ENCODE measurements around the gene MCM3.
A peak's percentile ranks its signal among the peaks of the same experiment; 100 is the strongest.

Gene MCM3

DNA sequence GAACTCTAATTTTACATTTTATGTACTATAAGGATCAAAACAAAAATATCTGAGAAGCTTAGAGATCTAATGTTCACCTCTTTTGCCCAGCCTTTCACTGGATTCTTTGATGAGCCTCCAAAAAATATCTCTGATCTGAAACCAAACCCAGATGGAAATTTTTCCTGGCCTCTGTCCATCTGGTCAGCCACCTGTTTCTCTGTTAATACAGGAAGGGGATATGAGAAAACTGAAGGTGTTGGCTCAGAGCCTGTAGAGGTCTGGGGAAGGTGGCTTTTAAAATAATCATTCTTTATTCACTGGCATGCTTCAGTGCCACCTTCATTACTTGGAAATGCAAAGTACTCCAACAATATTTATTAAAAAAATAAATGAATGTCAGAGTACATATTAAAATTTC is 8.5 kb upstream of the MCM3 start:
- no peak overlapping the region for H3K4me3 ChIP-seq (ENCODE audit: low read depth, low read length)
- no peak for DNase-seq (ENCODE audit: low read depth, low spot score)
- TF ChIP-seq, protein P1, sequence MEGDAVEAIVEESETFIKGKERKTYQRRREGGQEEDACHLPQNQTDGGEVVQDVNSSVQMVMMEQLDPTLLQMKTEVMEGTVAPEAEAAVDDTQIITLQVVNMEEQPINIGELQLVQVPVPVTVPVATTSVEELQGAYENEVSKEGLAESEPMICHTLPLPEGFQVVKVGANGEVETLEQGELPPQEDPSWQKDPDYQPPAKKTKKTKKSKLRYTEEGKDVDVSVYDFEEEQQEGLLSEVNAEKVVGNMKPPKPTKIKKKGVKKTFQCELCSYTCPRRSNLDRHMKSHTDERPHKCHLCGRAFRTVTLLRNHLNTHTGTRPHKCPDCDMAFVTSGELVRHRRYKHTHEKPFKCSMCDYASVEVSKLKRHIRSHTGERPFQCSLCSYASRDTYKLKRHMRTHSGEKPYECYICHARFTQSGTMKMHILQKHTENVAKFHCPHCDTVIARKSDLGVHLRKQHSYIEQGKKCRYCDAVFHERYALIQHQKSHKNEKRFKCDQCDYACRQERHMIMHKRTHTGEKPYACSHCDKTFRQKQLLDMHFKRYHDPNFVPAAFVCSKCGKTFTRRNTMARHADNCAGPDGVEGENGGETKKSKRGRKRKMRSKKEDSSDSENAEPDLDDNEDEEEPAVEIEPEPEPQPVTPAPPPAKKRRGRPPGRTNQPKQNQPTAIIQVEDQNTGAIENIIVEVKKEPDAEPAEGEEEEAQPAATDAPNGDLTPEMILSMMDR (IDR thresholded peaks at IDR 0.05; ENCODE audit: insufficient read depth, low read length, missing control alignments), result no peak
- ChIA-PET POLR2A (no interaction called here), CTCF (interaction anchor here (1.1 to 1.8 kb wide), 3 partner anchors 11 to 107 kb away, joined by 3 to 6 read pairs (median 3); no protein-coding TSS in a partner anchor)

DNA sequence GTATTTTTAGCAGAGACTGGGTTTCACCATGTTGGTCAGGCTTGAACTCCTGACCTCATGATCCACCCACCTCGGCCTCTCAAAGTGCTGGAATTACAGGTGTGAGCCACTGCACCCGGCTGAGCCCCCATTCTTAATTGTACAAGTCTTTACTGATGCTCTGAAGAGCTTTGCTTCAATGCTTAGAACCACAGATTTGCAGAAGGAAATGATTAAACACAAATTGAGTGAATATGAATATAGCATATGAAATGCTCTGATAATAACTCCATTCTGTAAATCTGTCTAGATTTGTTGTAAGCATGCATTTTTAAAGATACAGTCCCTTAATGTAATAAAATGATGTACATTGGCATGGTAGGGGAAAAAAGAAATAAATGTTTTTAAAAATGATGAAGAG is 4.3 kb upstream of the MCM3 start:
- CTCF ChIA-PET, result interaction anchor here (0.9 to 10.0 kb wide), 4 partner anchors 11 to 372 kb away, joined by 3 to 299 read pairs (median 4); no protein-coding TSS in a partner anchor
- POLR2A ChIA-PET, result no interaction called here
- DNase-seq (ENCODE audit: low read depth, low spot score), result no peak
- H3K4me3 ChIP-seq (ENCODE audit: low read depth, low read length), result no peak overlapping the region
- TF ChIP-seq, protein P1 (IDR thresholded peaks at IDR 0.05; ENCODE audit: insufficient read depth, low read length, missing control alignments), result no peak

DNA sequence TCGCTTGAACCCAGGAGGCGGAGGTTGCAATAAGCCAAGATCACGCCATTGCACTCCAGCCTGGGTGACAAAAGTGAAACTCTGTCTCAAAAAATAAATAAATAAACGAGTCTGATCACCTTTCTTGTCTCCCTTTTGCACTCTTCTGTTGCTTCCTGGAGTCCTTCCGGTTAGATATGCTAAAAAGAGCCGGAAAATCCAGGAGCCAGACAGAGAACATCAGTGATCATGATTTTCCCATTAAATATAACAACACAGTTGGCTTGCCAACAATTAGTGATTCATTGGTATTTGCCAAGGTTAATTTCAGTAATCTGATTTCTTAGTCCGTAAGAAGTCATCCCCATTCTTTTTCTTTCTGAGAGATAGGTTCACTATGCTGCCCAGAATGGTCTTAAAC is 3.7 kb upstream of the MCM3 start:
- H3K4me3 ChIP-seq (ENCODE audit: low read depth, low read length), result no peak overlapping the region
- TF ChIP-seq, protein P1 (IDR thresholded peaks at IDR 0.05; ENCODE audit: insufficient read depth, low read length, missing control alignments), result no peak
- DNase-seq (ENCODE audit: low read depth, low spot score), result no peak
- POLR2A ChIA-PET, result no interaction called here
- CTCF ChIA-PET, result interaction anchor here (1.4 to 10.0 kb wide), 3 partner anchors 75 to 114 kb away, joined by 3 to 299 read pairs (median 25); partner anchors contain the start of gene PAQR8

DNA sequence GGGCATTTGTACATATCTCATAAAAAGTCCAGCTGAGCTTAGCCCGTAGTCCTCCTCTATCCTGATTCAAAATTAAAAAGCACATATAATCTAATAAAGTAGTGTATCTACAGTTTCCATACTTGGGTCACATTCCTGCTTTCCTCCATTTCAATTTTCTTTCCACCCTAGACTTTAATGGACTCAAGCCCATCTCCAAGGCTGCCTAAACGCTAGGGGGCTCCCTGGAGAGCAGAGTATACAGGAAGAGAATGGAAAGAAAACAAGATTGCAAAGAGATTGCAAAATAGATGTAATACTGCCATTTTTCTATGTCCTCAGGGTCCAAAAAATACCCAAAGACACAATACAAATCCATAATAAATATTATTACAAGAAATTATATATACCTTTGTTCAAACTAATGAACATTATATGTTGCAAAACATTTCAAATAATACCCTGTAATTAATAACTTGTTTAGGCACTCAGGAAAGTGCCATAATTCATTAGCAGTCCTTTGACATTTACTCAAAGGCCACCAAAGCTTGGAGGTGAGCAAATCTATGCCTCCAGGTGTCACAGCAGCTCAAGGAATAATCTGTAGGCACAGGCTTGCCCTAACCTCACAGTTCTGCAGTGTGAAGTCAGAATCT is 2.4 kb upstream of the MCM3 start:
- ChIA-PET POLR2A (no interaction called here), CTCF (interaction anchor here (0.6 to 10.0 kb wide), 26 partner anchors 8 to 1409 kb away, joined by 3 to 299 read pairs (median 4); partner anchors contain the start of gene PAQR8)
- DNase-seq (ENCODE audit: low read depth, low spot score), result peak; percentile 12
- H3K4me3 ChIP-seq (ENCODE audit: low read depth, low read length), result no peak overlapping the region
- TF ChIP-seq, protein P1 (IDR thresholded peaks at IDR 0.05; ENCODE audit: insufficient read depth, low read length, missing control alignments), result peak; percentile 82

DNA sequence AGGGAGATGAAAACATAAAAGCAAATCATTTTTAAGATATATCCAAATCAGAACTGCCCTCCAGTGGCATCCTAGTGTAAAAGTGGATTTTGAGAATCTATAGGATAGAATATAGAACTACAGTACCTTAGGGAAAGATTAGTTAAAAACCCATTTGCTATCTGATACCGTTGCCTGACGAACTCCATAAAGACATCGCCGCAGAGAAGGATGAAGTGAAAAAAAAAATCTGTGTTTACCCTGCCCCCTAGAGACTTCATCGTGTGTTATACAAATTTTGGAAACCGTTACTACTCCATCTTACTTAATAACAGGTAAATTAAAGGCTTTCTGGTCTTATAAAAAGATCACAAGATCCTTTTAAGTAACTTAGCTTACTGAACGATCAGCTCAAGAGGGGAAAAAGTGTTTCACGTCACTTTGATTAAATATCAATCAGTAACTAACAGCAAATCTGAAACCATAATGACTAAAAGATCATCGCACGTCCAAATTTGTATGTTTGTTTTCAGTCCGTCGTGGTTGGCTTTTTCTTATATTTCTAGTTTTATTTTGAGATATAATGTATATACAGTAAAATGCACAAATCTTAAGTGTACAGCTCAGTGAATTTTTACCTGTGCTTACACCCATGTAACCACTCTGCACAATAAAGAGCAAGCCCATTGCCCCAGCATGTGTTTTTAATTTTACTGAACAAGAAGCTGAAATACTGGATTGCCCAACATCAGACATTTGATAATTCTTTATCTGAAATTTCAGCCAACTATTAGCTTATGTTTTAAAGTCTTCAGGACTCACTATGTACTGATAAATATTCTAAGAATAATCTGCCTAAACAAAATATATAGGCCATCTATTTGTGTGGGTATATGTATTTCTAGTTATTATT is 881 bp upstream of the MCM3 start:
- ChIA-PET CTCF (interaction anchor here (0.8 to 10.0 kb wide), 25 partner anchors 9 to 385 kb away, joined by 3 to 299 read pairs (median 5); partner anchors contain the start of genes PAQR8 and TMEM14A), POLR2A (interaction anchor here (0.6 to 1.4 kb wide), 3 partner anchors 67 to 222 kb away, joined by 3 to 5 read pairs (median 4); no protein-coding TSS in a partner anchor)
- no peak for DNase-seq (ENCODE audit: low read depth, low spot score)
- peak overlapping the region; percentile 53 for H3K4me3 ChIP-seq (ENCODE audit: low read depth, low read length)
- TF ChIP-seq, protein P1 (IDR thresholded peaks at IDR 0.05; ENCODE audit: insufficient read depth, low read length, missing control alignments), result no peak

DNA sequence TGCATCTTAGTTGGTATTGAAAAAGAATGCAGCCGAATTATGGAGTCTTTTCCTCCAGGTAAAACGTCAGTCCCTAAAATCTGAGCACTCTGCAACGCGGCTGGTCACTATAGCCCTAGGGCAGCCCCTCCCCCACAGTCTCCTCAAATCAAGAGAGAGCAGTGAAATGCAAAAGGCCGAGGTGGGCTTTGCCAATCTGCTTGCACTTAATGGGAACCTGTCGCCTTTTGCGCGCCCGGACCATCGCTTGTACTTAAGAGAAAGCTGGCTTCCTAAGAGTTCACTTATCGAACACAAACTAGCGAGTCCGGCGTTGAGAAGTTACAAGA is 447 bp downstream of the MCM3 start:
- DNase-seq (ENCODE audit: low read depth, low spot score), result no peak
- TF ChIP-seq, protein P1 (IDR thresholded peaks at IDR 0.05; ENCODE audit: insufficient read depth, low read length, missing control alignments), result no peak
- peak overlapping the region; percentile 83 for H3K4me3 ChIP-seq (ENCODE audit: low read depth, low read length)
- ChIA-PET POLR2A (no interaction called here), CTCF (interaction anchor here (1.2 to 10.0 kb wide), 6 partner anchors 12 to 378 kb away, joined by 3 to 299 read pairs (median 38); no protein-coding TSS in a partner anchor)
